Thyroid gland (tissue), 4 donors: ENCODE data around the gene APLP2. TPM values are rescaled to one million over a fixed set of nuclear protein-coding genes. Genes with fewer than 3 reads are reported as not detected.

ENCODE experiments used
- DNase-seq, 2 donors: peaks; one replicate each; pipeline ENCODE4 v3.0.0-alpha.2; 2019
- H3K27ac ChIP-seq, 3 donors: fragments of 200-600 bp; sonication (generic); 1 replicate in 2 of 3; 2 replicates in 1 of 3; pipeline ENCODE4 v1.5.1; 2016 to 2019; ENCODE audit warnings: mild to moderate bottlenecking in 1 of 3, moderate library complexity in 1 of 3
- H3K27me3 ChIP-seq: fragments of 200-600 bp; sonication (generic); one replicate; pipeline ENCODE4 v1.5.1; 2019
- H3K36me3 ChIP-seq, 2 donors: fragments of 200-600 bp; sonication (generic); one replicate each; pipeline ENCODE4 v1.5.1; 2016 to 2019
- H3K4me1 ChIP-seq, 2 donors: fragments of 200-600 bp; sonication (generic); one replicate each; pipeline ENCODE4 v1.5.1; 2017 to 2019
- H3K4me3 ChIP-seq, 3 donors: fragments of 200-600 bp; sonication (generic); replicated peaks in 1 of 3; 1 replicate in 2 of 3; 2 replicates in 1 of 3; pipeline ENCODE4 v1.5.1; 2016; ENCODE audit warnings: mild to moderate bottlenecking in 1 of 3
- H3K9me3 ChIP-seq: fragments of 200-600 bp; sonication (generic); one replicate; pipeline ENCODE4 v1.5.1; 2017
- POLR2A ChIP-seq, 2 donors: fragments of 450-650 bp; IDR thresholded peaks; one replicate each; pipeline ENCODE4 v1.6.1; 2017; ENCODE audit warnings: antibody characterized with exemption in 2 of 2, mild to moderate bottlenecking in 2 of 2, moderate library complexity in 1 of 2
- WGBS, 2 donors: methylation state at CpG; one replicate each; pipeline ENCODE4 v1.1.5; 2017; 5-methylcytosine and 5-hydroxymethylcytosine counted together
- intact Hi-C: fragments of 100-400 bp; cut with DNase I; formaldehyde crosslinking; loops from one replicate; pipeline ENCODE4 v1.15.1; 2023
- total RNA-seq, 4 donors: library from RNA; depleted of rRNA; stranded (reverse); fragments of >200 nt; gene quantifications; one replicate each; pipeline ENCODE4 v1.2.3, GENCODE V29; 2016
- TF ChIP-seq, protein P1 (sequence below), 6 experiments: fragments of 200-600 bp in 3 of 6; fragments of 450-650 bp in 3 of 6; sonication (generic) in 3 of 6; IDR thresholded peaks; one replicate each; pipeline ENCODE4 v1.5.1; 2016 to 2019; ENCODE audit warnings: antibody characterized with exemption in 6 of 6, mild to moderate bottlenecking in 2 of 6, inconsistent platforms in 1 of 6, moderate library complexity in 1 of 6

APLP2 gene
- total RNA-seq, 4 donors from 2014 or later = 782 to 1,078 (median 902) TPM

DNA sequence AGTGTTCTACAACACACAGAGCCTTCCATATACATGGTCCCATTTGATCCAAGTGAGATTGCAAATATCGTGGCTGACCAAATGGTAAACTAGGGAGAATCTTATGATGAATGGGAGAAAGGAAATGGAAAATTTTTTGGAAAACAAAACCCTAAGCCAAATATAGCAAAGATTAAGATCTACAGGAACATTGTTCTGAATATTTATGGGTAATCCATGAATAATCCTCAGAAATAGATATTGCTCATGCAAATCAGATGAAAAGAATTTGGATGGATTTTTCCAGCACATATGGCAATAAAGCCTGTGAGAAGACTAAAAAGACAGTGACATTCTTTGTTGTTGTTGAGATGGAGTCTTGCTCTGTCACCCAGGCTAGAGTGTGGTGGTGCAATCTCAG, 45.3 kb upstream of the APLP2 start:
- Histone ChIP-seq H3K4me1 (peaks cover 4 to 15% of the 10 kb centered on the region in 2 donors), H3K4me3 (no peak overlapping the region), H3K9me3 (no peaks in the 10 kb centered on the region), H3K36me3 (no peaks in the 10 kb centered on the region), H3K27ac (no peak overlapping the region), H3K27me3 (no peaks in the 10 kb centered on the region)
- TF ChIP-seq POLR2A (IDR thresholded peaks at IDR 0.05) = no peak
- TF ChIP-seq, protein P1, sequence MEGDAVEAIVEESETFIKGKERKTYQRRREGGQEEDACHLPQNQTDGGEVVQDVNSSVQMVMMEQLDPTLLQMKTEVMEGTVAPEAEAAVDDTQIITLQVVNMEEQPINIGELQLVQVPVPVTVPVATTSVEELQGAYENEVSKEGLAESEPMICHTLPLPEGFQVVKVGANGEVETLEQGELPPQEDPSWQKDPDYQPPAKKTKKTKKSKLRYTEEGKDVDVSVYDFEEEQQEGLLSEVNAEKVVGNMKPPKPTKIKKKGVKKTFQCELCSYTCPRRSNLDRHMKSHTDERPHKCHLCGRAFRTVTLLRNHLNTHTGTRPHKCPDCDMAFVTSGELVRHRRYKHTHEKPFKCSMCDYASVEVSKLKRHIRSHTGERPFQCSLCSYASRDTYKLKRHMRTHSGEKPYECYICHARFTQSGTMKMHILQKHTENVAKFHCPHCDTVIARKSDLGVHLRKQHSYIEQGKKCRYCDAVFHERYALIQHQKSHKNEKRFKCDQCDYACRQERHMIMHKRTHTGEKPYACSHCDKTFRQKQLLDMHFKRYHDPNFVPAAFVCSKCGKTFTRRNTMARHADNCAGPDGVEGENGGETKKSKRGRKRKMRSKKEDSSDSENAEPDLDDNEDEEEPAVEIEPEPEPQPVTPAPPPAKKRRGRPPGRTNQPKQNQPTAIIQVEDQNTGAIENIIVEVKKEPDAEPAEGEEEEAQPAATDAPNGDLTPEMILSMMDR (IDR thresholded peaks at IDR 0.05) = no peak
- WGBS, 2 donors = 76 to 77% methylated on average over 1 of the region's 1 CpG
- intact Hi-C loops = no loop called here
- no peak for DNase-seq

DNA sequence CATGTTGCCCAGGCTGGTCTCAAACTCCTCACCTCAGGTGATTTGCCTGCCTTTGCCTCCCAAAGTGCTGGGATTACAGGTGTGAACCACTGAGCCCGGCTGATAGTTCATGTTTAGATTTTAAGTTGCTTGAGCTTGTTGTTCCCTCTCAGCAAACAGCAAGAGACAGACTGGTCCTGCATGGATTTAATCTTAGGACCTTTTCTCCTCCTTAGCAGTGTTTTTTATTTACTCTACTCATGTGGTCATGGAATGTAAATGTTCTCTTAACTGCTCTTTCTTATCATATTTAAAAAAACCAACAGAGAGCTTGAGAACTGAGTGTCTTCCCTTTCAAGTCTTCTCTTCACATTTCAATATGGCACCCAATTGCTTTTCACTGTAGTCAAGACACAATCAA, 44.3 kb upstream of the APLP2 start:
- TF ChIP-seq, protein P1 (IDR thresholded peaks at IDR 0.05) = no peak
- TF ChIP-seq POLR2A (IDR thresholded peaks at IDR 0.05) = no peak
- H3K27me3 ChIP-seq = no peaks in the 10 kb centered on the region
- no peak overlapping the region for H3K4me3 ChIP-seq
- intact Hi-C loops = no loop called here
- no peaks in the 10 kb centered on the region for H3K36me3 ChIP-seq
- WGBS, 2 donors = 75 to 94% methylated on average over 1 of the region's 1 CpG
- no peak for DNase-seq
- H3K9me3 ChIP-seq = no peaks in the 10 kb centered on the region
- no peak overlapping the region for H3K27ac ChIP-seq
- H3K4me1 ChIP-seq = peaks cover 4 to 15% of the 10 kb centered on the region in 2 donors

DNA sequence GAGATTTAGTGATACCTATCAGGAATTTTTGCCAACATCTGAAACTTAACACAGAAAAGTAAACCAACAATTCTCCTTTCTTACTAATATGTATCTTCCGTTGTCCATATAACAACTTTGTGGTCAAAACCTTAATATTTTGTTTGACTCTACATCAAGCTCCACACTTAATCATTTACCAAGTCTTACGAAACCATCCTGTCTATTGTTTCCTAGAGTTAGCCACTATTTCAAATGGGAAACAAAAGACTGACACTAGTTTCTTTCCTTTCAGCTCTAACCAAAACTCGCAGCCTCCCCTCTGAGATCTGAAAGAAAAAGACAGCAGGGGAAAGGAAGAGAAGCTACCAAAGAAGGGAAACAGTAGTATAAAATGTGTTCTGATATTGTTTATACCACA, 40.6 kb upstream of the APLP2 start:
- no peak for TF ChIP-seq POLR2A (IDR thresholded peaks at IDR 0.05)
- TF ChIP-seq, protein P1 (IDR thresholded peaks at IDR 0.05) = no peak
- no peaks in the 10 kb centered on the region for H3K9me3 ChIP-seq
- H3K4me3 ChIP-seq = no peak overlapping the region
- WGBS, 2 donors = 83 to 89% methylated on average over 3 of the region's 3 CpGs
- no peaks in the 10 kb centered on the region for H3K36me3 ChIP-seq
- H3K27me3 ChIP-seq = no peaks in the 10 kb centered on the region
- H3K27ac ChIP-seq = no peak overlapping the region
- peaks cover 0 to 8% of the 10 kb centered on the region in 2 donors for H3K4me1 ChIP-seq
- DNase-seq = no peak
- intact Hi-C loops = no loop called here

DNA sequence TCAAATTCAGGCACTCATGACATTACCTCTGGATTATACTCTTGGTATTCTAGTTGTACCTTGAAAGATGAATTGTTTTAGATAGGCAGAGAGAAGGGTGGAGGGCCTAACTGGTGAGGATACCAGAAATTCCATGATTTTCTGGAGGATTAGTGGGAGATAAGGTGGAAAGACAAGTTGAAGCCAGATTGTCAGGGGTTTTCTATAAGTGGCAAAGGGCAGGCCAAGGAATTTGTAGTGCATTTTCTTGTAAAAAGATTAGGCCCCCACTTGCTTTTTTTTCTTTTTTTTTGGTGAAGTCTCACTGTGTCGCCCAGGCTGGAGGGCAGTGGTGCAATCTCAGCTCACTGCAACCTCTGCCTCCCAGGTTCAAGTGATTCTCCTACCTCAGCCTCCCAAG, 38.6 kb upstream of the APLP2 start:
- TF ChIP-seq, protein P1 (IDR thresholded peaks at IDR 0.05) = no peak
- TF ChIP-seq POLR2A (IDR thresholded peaks at IDR 0.05) = no peak
- 71 to 75% methylated on average over 1 of the region's 1 CpG for WGBS, 2 donors
- H3K4me1 ChIP-seq = no peaks in the 10 kb centered on the region

DNA sequence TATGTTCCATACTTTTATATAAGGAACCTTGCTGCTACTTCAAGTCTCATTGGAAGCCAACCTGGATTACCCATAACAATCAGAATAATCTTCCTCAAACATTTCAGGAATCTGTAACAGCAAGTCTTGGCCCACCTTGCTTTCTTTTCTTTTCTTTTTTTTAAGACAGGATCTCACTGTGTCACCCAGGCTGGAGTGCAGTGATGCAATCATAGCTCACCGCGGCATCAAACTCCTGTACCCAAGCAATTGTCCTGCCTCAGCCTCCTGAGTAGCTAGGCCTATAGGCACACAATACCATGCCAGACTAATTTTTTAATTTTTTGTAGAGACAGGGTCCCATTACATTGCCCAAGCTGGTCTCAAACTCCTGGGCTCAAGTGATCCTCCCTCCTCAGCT, 37.7 kb upstream of the APLP2 start:
- DNase-seq = no peak
- TF ChIP-seq, protein P1 (IDR thresholded peaks at IDR 0.05) = no peak
- no peak for TF ChIP-seq POLR2A (IDR thresholded peaks at IDR 0.05)
- no peaks in the 10 kb centered on the region for H3K36me3 ChIP-seq
- no peak overlapping the region for H3K4me3 ChIP-seq
- H3K4me1 ChIP-seq = no peaks in the 10 kb centered on the region
- intact Hi-C loops = no loop called here
- no peaks in the 10 kb centered on the region for H3K9me3 ChIP-seq
- no peaks in the 10 kb centered on the region for H3K27me3 ChIP-seq
- no peak overlapping the region for H3K27ac ChIP-seq
- WGBS, 2 donors = 84 to 94% methylated on average over 2 of the region's 2 CpGs

More for the DNA sequence above, 38.6 kb upstream of the APLP2 start:
- H3K36me3 ChIP-seq = no peaks in the 10 kb centered on the region
- H3K4me3 ChIP-seq = no peak overlapping the region
- no peaks in the 10 kb centered on the region for H3K9me3 ChIP-seq
- no peak overlapping the region for H3K27ac ChIP-seq
- H3K27me3 ChIP-seq = no peaks in the 10 kb centered on the region
- no peak for DNase-seq
- intact Hi-C loops = no loop called here
